Measurements from ENCODE around the gene ADAD1.

ADAD1 gene

DNA sequence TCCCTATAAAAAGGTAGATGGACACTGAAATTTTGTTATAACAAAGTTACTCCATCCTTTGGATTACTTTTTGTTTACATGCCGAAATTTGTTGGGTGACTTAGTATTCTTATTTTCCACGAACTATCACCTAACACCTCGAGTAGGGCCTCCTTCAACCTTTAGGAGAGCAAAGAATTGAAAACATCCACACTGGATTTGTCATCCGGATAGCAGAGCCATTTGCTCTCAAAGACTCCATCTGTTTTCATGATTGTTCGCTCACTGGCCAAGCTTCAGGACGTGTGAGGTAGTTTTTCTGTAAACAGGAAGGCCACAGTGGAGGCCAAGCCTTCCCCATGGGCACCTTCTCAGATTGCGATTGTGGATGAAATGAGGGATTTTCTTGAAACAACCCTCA, at the start of gene ADAD1:
TSS of gene ADAD1 (plus strand) at position 301 of the 400 bp plus-strand sequence. CDS start 1,059 bp downstream, outside the sequence.
- DNase-seq (ENCODE audit: low spot score) = no peak
- TF ChIP-seq CTCF (IDR thresholded peaks at IDR 0.05; ENCODE audit: poor library complexity, severe bottlenecking) = no peak
- Histone ChIP-seq H3K4me1 (ENCODE audit: insufficient read depth, poor library complexity, severe bottlenecking) (no peaks in the 10 kb centered on the region), H3K4me3 (ENCODE audit: severe bottlenecking) (no peak within 1 kb of the TSS), H3K27me3 (ENCODE audit: insufficient read depth, poor library complexity, severe bottlenecking) (no peaks in the 10 kb centered on the region), H3K27ac (ENCODE audit: poor library complexity, severe bottlenecking) (no peak within 1 kb of the TSS), H3K36me3 (ENCODE audit: low read depth) (no peaks in the 10 kb centered on the region), H3K9me3 (ENCODE audit: severe bottlenecking) (no peaks in the 10 kb centered on the region)
- ATAC-seq (ENCODE audit: low read depth) = no peak

DNA sequence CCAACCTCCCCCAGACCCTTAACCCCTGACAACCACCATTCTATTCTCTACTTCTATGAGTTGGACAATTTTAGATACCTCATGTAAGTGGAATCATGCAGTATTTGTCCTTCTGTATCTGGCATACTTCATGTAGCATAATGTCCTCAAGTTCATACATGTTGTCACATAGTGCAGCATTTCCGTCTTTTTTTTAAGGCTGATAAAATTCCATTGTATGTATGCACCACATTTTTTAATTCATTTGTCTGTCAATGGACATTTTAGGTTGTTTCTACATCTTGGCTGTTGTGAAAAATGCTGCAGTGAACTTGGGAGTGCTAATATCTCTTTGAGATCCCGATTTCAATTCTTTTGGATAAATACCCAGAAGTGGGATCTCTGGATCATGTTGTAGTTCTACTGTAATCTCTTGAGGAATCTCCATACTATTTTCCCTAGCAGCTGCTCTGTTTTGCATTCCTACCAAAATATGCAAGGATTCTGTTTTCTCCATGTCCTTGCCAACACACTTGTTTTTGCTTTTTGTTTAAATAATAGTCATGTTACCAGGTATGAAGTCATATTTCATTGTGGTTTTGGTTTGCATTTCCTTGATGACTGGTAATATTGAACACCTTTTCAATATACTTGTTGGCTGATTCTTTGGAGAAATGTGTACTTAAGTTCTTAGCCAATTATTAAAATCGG, 48.8 kb upstream of the ADAD1 start:
- Histone ChIP-seq H3K4me3 (ENCODE audit: severe bottlenecking) (no peak overlapping the region), H3K4me1 (ENCODE audit: insufficient read depth, poor library complexity, severe bottlenecking) (peaks cover 2% of the 10 kb centered on the region), H3K9me3 (ENCODE audit: severe bottlenecking) (no peaks in the 10 kb centered on the region), H3K27ac (ENCODE audit: poor library complexity, severe bottlenecking) (no peak overlapping the region), H3K36me3 (ENCODE audit: low read depth) (peaks cover 58% of the 10 kb centered on the region), H3K27me3 (ENCODE audit: insufficient read depth, poor library complexity, severe bottlenecking) (no peaks in the 10 kb centered on the region)
- no peak for ATAC-seq (ENCODE audit: low read depth)
- DNase-seq (ENCODE audit: low spot score) = no peak
- no peak for TF ChIP-seq CTCF (IDR thresholded peaks at IDR 0.05; ENCODE audit: poor library complexity, severe bottlenecking)

GRCh38 chr4:122331195-122331594, 47.6 kb upstream of the ADAD1 start:
- DNase-seq (ENCODE audit: low spot score) (no peak), ATAC-seq (ENCODE audit: low read depth) (no peak)
- no peaks in the 10 kb centered on the region for H3K27me3 ChIP-seq (ENCODE audit: insufficient read depth, poor library complexity, severe bottlenecking)
- no peak overlapping the region for H3K4me3 ChIP-seq (ENCODE audit: severe bottlenecking)
- no peak overlapping the region for H3K27ac ChIP-seq (ENCODE audit: poor library complexity, severe bottlenecking)
- H3K9me3 ChIP-seq (ENCODE audit: severe bottlenecking) = no peaks in the 10 kb centered on the region
- H3K36me3 ChIP-seq (ENCODE audit: low read depth) = peaks cover 56% of the 10 kb centered on the region
- peaks cover 2% of the 10 kb centered on the region for H3K4me1 ChIP-seq (ENCODE audit: insufficient read depth, poor library complexity, severe bottlenecking)
- no peak for TF ChIP-seq CTCF (IDR thresholded peaks at IDR 0.05; ENCODE audit: poor library complexity, severe bottlenecking)

GRCh38 chr4:122334828-122335227, 44.0 kb upstream of the ADAD1 start:
- Histone ChIP-seq H3K4me1 (ENCODE audit: insufficient read depth, poor library complexity, severe bottlenecking) (peaks cover 2% of the 10 kb centered on the region), H3K36me3 (ENCODE audit: low read depth) (peaks cover 60% of the 10 kb centered on the region), H3K27ac (ENCODE audit: poor library complexity, severe bottlenecking) (no peak overlapping the region), H3K4me3 (ENCODE audit: severe bottlenecking) (no peak overlapping the region), H3K27me3 (ENCODE audit: insufficient read depth, poor library complexity, severe bottlenecking) (no peaks in the 10 kb centered on the region), H3K9me3 (ENCODE audit: severe bottlenecking) (no peaks in the 10 kb centered on the region)
- ATAC-seq (ENCODE audit: low read depth) = no peak
- DNase-seq (ENCODE audit: low spot score) = no peak
- no peak for TF ChIP-seq CTCF (IDR thresholded peaks at IDR 0.05; ENCODE audit: poor library complexity, severe bottlenecking)

DNA sequence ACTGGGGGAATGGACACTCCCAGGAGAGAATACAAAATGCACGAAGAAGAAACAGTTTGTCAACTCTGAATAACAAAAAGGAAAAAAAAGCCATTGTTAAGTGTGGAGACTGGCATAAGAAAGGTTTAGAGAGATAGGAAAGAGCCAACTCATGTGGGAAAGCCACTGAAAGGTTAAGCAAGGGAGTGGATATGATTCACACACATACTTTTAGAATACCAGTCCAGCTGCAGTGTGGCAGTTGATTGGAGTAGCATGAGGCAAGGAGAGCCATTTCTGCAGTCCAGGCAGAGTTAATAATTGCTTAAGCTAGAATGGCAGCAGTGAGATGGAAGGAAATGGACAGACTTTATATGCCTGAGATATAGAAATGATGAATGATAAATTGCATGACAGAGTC, 36.9 kb upstream of the ADAD1 start:
- Histone ChIP-seq H3K36me3 (ENCODE audit: low read depth) (peaks cover 35% of the 10 kb centered on the region), H3K27me3 (ENCODE audit: insufficient read depth, poor library complexity, severe bottlenecking) (no peaks in the 10 kb centered on the region), H3K4me1 (ENCODE audit: insufficient read depth, poor library complexity, severe bottlenecking) (no peaks in the 10 kb centered on the region), H3K9me3 (ENCODE audit: severe bottlenecking) (no peaks in the 10 kb centered on the region), H3K27ac (ENCODE audit: poor library complexity, severe bottlenecking) (no peak overlapping the region), H3K4me3 (ENCODE audit: severe bottlenecking) (no peak overlapping the region)
- DNase-seq (ENCODE audit: low spot score) = no peak
- TF ChIP-seq CTCF (IDR thresholded peaks at IDR 0.05; ENCODE audit: poor library complexity, severe bottlenecking) = no peak
- peak; percentile 87 for ATAC-seq (ENCODE audit: low read depth)

Measured in RWPE2 (cell line).